ENCODE results near the gene RAB4B. TPM values are rescaled to one million over a fixed set of nuclear protein-coding genes. Genes with fewer than 3 reads are reported as not detected.
"Not testable (repeated sequence)": the region's sequence is repeated elsewhere in the genome, so short reads cannot be mapped to it uniquely, and the experiment has no call there.

RAB4B gene
- total RNA-seq, 4 donors from 2014 or later: 22.9 to 26.6 (median 23.2) TPM

DNA sequence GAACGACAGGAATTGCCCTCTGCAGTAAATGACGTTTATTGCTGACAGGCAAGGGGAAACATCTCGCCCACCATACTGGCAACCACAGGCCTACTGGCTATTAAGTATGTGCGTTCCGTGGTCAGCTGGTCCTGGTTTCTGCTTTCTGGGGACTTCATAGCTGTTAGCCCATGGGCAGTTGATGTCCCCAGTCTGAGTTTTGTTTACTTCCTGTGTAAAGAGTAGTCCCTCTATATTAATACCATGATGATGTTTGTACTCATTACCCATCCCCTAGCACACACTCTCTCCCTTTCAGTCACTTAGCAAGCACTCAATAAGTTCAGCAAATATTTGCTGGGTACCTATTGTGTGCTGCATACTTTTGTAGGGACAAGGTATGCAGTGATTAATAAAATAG lies 9.2 kb upstream of the RAB4B start:
- DNase-seq (ENCODE audit: extremely low spot score): no peak
- WGBS: 62% methylated on average over 5 of the region's 5 CpGs
- intact Hi-C loops (cut with DNase I): no loop called here

GRCh38 chr19:40771101-40771862 lies 6.8 kb upstream of the RAB4B start:
- WGBS: 96% methylated on average over 10 of the region's 10 CpGs
- intact Hi-C loops (cut with DNase I): not testable (repeated sequence)

More for the DNA sequence above, 9.2 kb upstream of the RAB4B start:
- no peaks in the 10 kb centered on the region for H3K4me1 ChIP-seq
- H3K4me3 ChIP-seq: no peak overlapping the region
- TF ChIP-seq EP300 (IDR thresholded peaks at IDR 0.05): no peak
- no peak for TF ChIP-seq POLR2A (IDR thresholded peaks at IDR 0.05; ENCODE audit: low read depth)
- no peak for TF ChIP-seq POLR2AphosphoS5 (IDR thresholded peaks at IDR 0.05)
- TF ChIP-seq, protein P1, sequence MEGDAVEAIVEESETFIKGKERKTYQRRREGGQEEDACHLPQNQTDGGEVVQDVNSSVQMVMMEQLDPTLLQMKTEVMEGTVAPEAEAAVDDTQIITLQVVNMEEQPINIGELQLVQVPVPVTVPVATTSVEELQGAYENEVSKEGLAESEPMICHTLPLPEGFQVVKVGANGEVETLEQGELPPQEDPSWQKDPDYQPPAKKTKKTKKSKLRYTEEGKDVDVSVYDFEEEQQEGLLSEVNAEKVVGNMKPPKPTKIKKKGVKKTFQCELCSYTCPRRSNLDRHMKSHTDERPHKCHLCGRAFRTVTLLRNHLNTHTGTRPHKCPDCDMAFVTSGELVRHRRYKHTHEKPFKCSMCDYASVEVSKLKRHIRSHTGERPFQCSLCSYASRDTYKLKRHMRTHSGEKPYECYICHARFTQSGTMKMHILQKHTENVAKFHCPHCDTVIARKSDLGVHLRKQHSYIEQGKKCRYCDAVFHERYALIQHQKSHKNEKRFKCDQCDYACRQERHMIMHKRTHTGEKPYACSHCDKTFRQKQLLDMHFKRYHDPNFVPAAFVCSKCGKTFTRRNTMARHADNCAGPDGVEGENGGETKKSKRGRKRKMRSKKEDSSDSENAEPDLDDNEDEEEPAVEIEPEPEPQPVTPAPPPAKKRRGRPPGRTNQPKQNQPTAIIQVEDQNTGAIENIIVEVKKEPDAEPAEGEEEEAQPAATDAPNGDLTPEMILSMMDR (IDR thresholded peaks at IDR 0.05): no peak
- no peaks in the 10 kb centered on the region for H3K27me3 ChIP-seq
- H3K9me3 ChIP-seq: no peaks in the 10 kb centered on the region
- peaks cover 25 to 45% (median 34%) of the 10 kb centered on the region in 4 donors for H3K36me3 ChIP-seq
- H3K27ac ChIP-seq (replicated peaks in 1 of 4): no peak overlapping the region

GRCh38 chr19:40774916-40775631 lies 3.0 kb upstream of the RAB4B start, which contains the start of gene MIA:
TSS of gene MIA (plus strand) at chr19:40775521. CDS start at chr19:40775543, 22 bp downstream.
- Histone ChIP-seq H3K36me3 (peaks cover 0 to 7% (median 0%) of the 10 kb centered on the region in 4 donors), H3K27ac (replicated peaks in 1 of 4) (peak within 1 kb of the TSS in 3 of 4 donors; percentile 94 to 99 (median 99)), H3K4me1 (peaks cover 16 to 20% (median 19%) of the 10 kb centered on the region in 4 donors), H3K4me3 (peak within 1 kb of the TSS in 3 of 4 donors; percentile 17 to 33 (median 20)), H3K9me3 (no peaks in the 10 kb centered on the region), H3K27me3 (no peaks in the 10 kb centered on the region)
- TF ChIP-seq, protein P1 (IDR thresholded peaks at IDR 0.05): no peak
- TF ChIP-seq EP300 (IDR thresholded peaks at IDR 0.05) (no peak), POLR2AphosphoS5 (IDR thresholded peaks at IDR 0.05) (no peak), POLR2A (IDR thresholded peaks at IDR 0.05; ENCODE audit: low read depth) (no peak)
- no peak for DNase-seq (ENCODE audit: extremely low spot score)
- WGBS: 78% methylated on average over 9 of the region's 9 CpGs
- intact Hi-C loops (cut with DNase I): no loop called here

More at GRCh38 chr19:40771101-40771862, 6.8 kb upstream of the RAB4B start:
- not testable (repeated sequence) for H3K9me3 ChIP-seq; H3K27me3 ChIP-seq; H3K4me1 ChIP-seq; H3K4me3 ChIP-seq; DNase-seq (ENCODE audit: extremely low spot score); H3K27ac ChIP-seq (replicated peaks in 1 of 4)
- H3K36me3 ChIP-seq: peaks cover 2 to 21% (median 10%) of the 10 kb centered on the region in 4 donors

DNA sequence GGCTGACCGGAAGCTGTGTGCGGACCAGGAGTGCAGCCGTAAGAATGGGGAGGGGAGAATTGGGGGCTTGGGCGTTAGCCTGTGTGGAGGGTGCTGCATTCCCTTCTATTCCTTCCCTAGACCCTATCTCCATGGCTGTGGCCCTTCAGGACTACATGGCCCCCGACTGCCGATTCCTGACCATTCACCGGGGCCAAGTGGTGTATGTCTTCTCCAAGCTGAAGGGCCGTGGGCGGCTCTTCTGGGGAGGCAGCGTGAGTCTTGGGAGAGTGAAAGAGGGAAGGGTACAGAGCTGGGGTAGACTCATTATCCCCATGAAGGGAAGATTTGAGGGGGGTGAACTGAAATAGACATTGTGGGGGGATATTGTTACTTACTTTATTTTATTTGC lies 2.4 kb upstream of the RAB4B start:
- Histone ChIP-seq H3K36me3 (peaks cover 0 to 1% (median 0%) of the 10 kb centered on the region in 4 donors), H3K4me1 (peaks cover 16 to 20% (median 19%) of the 10 kb centered on the region in 4 donors), H3K4me3 (peak overlapping the region in 3 of 4 donors; percentile 17 to 33 (median 20)), H3K27ac (replicated peaks in 1 of 4) (peak overlapping the region in 2 of 4 donors; percentile 31 to 37), H3K9me3 (no peaks in the 10 kb centered on the region), H3K27me3 (no peaks in the 10 kb centered on the region)
- no peak for DNase-seq (ENCODE audit: extremely low spot score)
- WGBS: 86% methylated on average over 9 of the region's 10 CpGs
- intact Hi-C loops (cut with DNase I): no loop called here
- TF ChIP-seq POLR2AphosphoS5 (IDR thresholded peaks at IDR 0.05): no peak
- TF ChIP-seq, protein P1 (IDR thresholded peaks at IDR 0.05): no peak
- no peak for TF ChIP-seq EP300 (IDR thresholded peaks at IDR 0.05)
- no peak for TF ChIP-seq POLR2A (IDR thresholded peaks at IDR 0.05; ENCODE audit: low read depth)

GRCh38 chr19:40776364-40776763 lies 1.7 kb upstream of the RAB4B start:
- intact Hi-C loops (cut with DNase I): no loop called here
- Histone ChIP-seq H3K4me1 (peaks cover 16 to 20% (median 19%) of the 10 kb centered on the region in 4 donors), H3K36me3 (no peaks in the 10 kb centered on the region), H3K27me3 (no peaks in the 10 kb centered on the region), H3K27ac (replicated peaks in 1 of 4) (peak overlapping the region; percentile 94 to 99 (median 98)), H3K4me3 (no peak overlapping the region), H3K9me3 (no peaks in the 10 kb centered on the region)
- DNase-seq (ENCODE audit: extremely low spot score): no peak
- TF ChIP-seq, protein P1 (IDR thresholded peaks at IDR 0.05): no peak
- TF ChIP-seq EP300 (IDR thresholded peaks at IDR 0.05) (no peak), POLR2A (IDR thresholded peaks at IDR 0.05; ENCODE audit: low read depth) (no peak), POLR2AphosphoS5 (IDR thresholded peaks at IDR 0.05) (no peak)
- WGBS: 72% methylated on average over 7 of the region's 7 CpGs

All from esophagus muscularis mucosa (tissue), 4 donors.